Stomach (tissue), 9 donors: ENCODE data around the gene UQCC2. TPM values are rescaled to one million over a fixed set of nuclear protein-coding genes. Genes with fewer than 3 reads are reported as not detected.

Experiments
- DNase-seq, 2 donors: peaks; one replicate each; pipeline versions ENCODE4 v3.0.0 to v3.0.0-alpha.2; 2013 to 2019
- H3K27ac ChIP-seq, 5 donors: fragments of 200-600 bp in 4 of 5; sonication (generic) in 4 of 5; one replicate each; pipeline ENCODE4 v1.5.1; 2013 to 2019; ENCODE audit warnings: mild to moderate bottlenecking in 1 of 5, moderate library complexity in 1 of 5
- H3K27me3 ChIP-seq, 3 donors: fragments of 200-600 bp; sonication (generic); one replicate each; pipeline ENCODE4 v1.5.1; 2017 to 2019; ENCODE audit warnings: mixed run types in 1 of 3
- H3K36me3 ChIP-seq, 4 donors: fragments of 200-600 bp; sonication (generic); 1 replicate in 3 of 4; 2 replicates in 1 of 4; pipeline ENCODE4 v1.5.1; 2016 to 2019
- H3K4me1 ChIP-seq, 4 donors: fragments of 200-600 bp; sonication (generic); one replicate each; pipeline ENCODE4 v1.5.1; 2016 to 2019
- H3K4me3 ChIP-seq, 4 donors: fragments of 200-600 bp; sonication (generic) in 3 of 4; one replicate each; pipeline ENCODE4 v1.5.1; 2016 to 2019; ENCODE audit warnings: mild to moderate bottlenecking in 1 of 4
- H3K9me3 ChIP-seq, 4 donors: fragments of 200-600 bp; sonication (generic); one replicate each; pipeline ENCODE4 v1.5.1; 2016 to 2019
- EP300 ChIP-seq: sonication (generic); formaldehyde crosslinking; IDR thresholded peaks from one replicate; pipeline ENCODE4 v1.6.1; 2017; ENCODE audit warnings: antibody characterized with exemption
- POLR2A ChIP-seq, 4 donors: fragments of 450-650 bp; IDR thresholded peaks; one replicate each; pipeline ENCODE4 v1.6.1; 2016; ENCODE audit warnings: antibody characterized with exemption in 4 of 4, control low read depth in 2 of 4, mild to moderate bottlenecking in 1 of 4, moderate library complexity in 1 of 4
- POLR2AphosphoS5 ChIP-seq, 3 donors: sonication (generic); formaldehyde crosslinking; IDR thresholded peaks; one replicate each; pipeline ENCODE4 v1.6.1; 2016; ENCODE audit warnings: antibody characterized with exemption in 3 of 3
- WGBS, 5 donors: extraction: QIAGEN DNeasy Blood & Tissue Kit in 3 of 5; methylation state at CpG; one replicate each; pipeline versions ENCODE4 v1.1.5 to v1.1.7; 2013 to 2018; 5-methylcytosine and 5-hydroxymethylcytosine counted together
- intact Hi-C: fragments of 100-400 bp; cut with DNase I; formaldehyde crosslinking; loops from one replicate; pipeline ENCODE4 v1.15.1; 2023; ENCODE audit warnings: low total_unique reads
- polyA plus RNA-seq, 3 donors: library from polyadenylated mRNA; stranded (reverse); fragments of 200-250 nt; gene quantifications; one replicate each; pipeline ENCODE4 v1.2.3, GENCODE V29; 2013
- total RNA-seq, 5 donors: library from RNA; depleted of rRNA; stranded (reverse); fragments of >200 nt; gene quantifications; one replicate each; pipeline versions ENCODE4 v1.1.0 to v1.2.3, GENCODE V29; 2014 to 2016
- TF ChIP-seq, protein P1 (sequence below), 7 experiments: fragments of 450-650 bp in 4 of 7; fragments of 200-600 bp in 3 of 7; sonication (generic) in 3 of 7; IDR thresholded peaks; one replicate each; pipeline ENCODE4 v1.5.1; 2016 to 2019; ENCODE audit warnings: antibody characterized with exemption in 7 of 7, control low read depth in 2 of 7, mild to moderate bottlenecking in 1 of 7
- donor health status: healthy with polysubstance abuse.
- donor health status: Bipolar disorder and iron deficiency.
- donor health status: healthy.

The UQCC2 gene
- total and polyA plus RNA-seq, 8 donors: 4.7 to 109 (median 24.7) TPM

DNA sequence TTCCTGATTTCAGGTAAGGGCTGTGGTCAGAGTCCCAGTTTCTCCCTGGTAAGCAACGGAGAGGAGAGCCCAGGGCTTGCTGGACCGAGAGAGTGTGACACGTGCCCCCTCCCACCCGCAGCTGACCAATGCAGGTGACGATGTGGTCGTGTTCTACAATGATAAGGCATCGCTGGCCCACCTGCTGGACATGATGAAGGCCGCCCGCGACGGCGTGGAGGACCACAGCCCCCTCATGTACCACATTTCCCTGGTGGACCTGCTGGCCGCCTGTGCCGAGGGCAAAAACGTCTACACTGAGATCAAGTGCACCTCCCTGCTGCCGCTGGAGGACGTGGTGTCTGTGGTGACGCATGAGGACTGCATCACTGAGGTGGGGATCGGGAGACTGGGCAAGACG lies 31.7 kb downstream of the UQCC2 start:
- H3K4me3 ChIP-seq: no peak overlapping the region
- 86 to 92% (median 89%) methylated on average over 13 to 20 of the region's 20 CpGs for WGBS, 5 donors
- H3K4me1 ChIP-seq: peaks cover 0 to 11% (median 0%) of the 10 kb centered on the region in 4 donors
- intact Hi-C loops: no loop called here
- TF ChIP-seq POLR2AphosphoS5 (IDR thresholded peaks at IDR 0.05) (no peak), POLR2A (IDR thresholded peaks at IDR 0.05) (no peak), EP300 (no peak)
- TF ChIP-seq, protein P1, sequence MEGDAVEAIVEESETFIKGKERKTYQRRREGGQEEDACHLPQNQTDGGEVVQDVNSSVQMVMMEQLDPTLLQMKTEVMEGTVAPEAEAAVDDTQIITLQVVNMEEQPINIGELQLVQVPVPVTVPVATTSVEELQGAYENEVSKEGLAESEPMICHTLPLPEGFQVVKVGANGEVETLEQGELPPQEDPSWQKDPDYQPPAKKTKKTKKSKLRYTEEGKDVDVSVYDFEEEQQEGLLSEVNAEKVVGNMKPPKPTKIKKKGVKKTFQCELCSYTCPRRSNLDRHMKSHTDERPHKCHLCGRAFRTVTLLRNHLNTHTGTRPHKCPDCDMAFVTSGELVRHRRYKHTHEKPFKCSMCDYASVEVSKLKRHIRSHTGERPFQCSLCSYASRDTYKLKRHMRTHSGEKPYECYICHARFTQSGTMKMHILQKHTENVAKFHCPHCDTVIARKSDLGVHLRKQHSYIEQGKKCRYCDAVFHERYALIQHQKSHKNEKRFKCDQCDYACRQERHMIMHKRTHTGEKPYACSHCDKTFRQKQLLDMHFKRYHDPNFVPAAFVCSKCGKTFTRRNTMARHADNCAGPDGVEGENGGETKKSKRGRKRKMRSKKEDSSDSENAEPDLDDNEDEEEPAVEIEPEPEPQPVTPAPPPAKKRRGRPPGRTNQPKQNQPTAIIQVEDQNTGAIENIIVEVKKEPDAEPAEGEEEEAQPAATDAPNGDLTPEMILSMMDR (IDR thresholded peaks at IDR 0.05): no peak
- no peak overlapping the region for H3K27ac ChIP-seq
- no peaks in the 10 kb centered on the region for H3K27me3 ChIP-seq
- peaks cover 62 to 100% (median 100%) of the 10 kb centered on the region in 4 donors for H3K36me3 ChIP-seq
- no peak for DNase-seq
- no peaks in the 10 kb centered on the region for H3K9me3 ChIP-seq

DNA sequence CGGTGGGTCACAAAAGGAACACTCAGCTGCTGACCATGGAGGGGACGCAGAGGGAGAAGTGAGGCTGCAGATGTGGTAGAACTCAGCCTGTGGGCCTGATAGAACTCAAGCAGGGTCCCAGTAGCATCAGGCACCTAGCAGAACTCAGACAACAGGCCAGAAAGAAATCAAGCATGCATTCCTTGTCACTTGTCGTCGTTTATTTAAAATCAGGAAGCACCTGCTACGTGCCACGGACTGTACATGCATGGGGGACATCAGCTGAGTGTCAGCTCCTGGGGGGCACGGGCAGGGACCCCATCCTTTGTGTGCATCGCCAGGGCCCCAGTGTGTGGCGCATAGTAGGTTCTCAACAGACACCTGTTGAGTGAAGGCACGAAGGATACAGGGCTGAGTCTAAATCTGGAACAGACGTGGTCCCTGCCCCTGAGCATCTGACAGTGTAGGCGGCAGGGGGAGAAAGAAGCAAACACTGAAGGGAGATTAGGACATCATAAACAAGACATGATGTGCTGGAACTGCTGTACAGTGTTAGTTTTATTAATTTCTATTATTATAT lies 32.5 kb downstream of the UQCC2 start:
- intact Hi-C loops: no loop called here
- Histone ChIP-seq H3K4me3 (no peak overlapping the region), H3K27me3 (no peaks in the 10 kb centered on the region), H3K4me1 (peaks cover 0 to 11% (median 0%) of the 10 kb centered on the region in 4 donors), H3K9me3 (no peaks in the 10 kb centered on the region), H3K27ac (no peak overlapping the region), H3K36me3 (peaks cover 57 to 100% (median 100%) of the 10 kb centered on the region in 4 donors)
- TF ChIP-seq, protein P1 (IDR thresholded peaks at IDR 0.05): no peak
- TF ChIP-seq POLR2AphosphoS5 (IDR thresholded peaks at IDR 0.05) (no peak), POLR2A (IDR thresholded peaks at IDR 0.05) (no peak), EP300 (no peak)
- no peak for DNase-seq
- 82 to 91% (median 84%) methylated on average over 12 of the region's 12 CpGs for WGBS, 5 donors

- TF ChIP-seq, protein P1 (IDR thresholded peaks at IDR 0.05): no peak
- no peak for TF ChIP-seq POLR2A (IDR thresholded peaks at IDR 0.05)
- TF ChIP-seq EP300: no peak
- TF ChIP-seq POLR2AphosphoS5 (IDR thresholded peaks at IDR 0.05): no peak
- Histone ChIP-seq H3K36me3 (peaks cover 57 to 100% (median 100%) of the 10 kb centered on the region in 4 donors), H3K4me3 (no peak overlapping the region), H3K4me1 (peaks cover 0 to 11% (median under 1%) of the 10 kb centered on the region in 4 donors), H3K9me3 (no peaks in the 10 kb centered on the region), H3K27ac (no peak overlapping the region), H3K27me3 (no peaks in the 10 kb centered on the region)
- no peak for DNase-seq
- intact Hi-C loops: no loop called here
- WGBS, 5 donors: 88 to 93% (median 92%) methylated on average over 21 to 24 of the region's 24 CpGs
These were observed 33.1 kb downstream of the UQCC2 start for GRCh38 chr6:33678233-33678931.

- no peaks in the 10 kb centered on the region for H3K27me3 ChIP-seq
- H3K36me3 ChIP-seq: peaks cover 51 to 100% (median 99%) of the 10 kb centered on the region in 4 donors
- H3K4me1 ChIP-seq: peaks cover 0 to 11% (median 4%) of the 10 kb centered on the region in 4 donors
- H3K27ac ChIP-seq: no peak overlapping the region
- H3K9me3 ChIP-seq: no peaks in the 10 kb centered on the region
- TF ChIP-seq POLR2A (IDR thresholded peaks at IDR 0.05) (no peak), EP300 (no peak), POLR2AphosphoS5 (IDR thresholded peaks at IDR 0.05) (no peak)
- TF ChIP-seq, protein P1 (IDR thresholded peaks at IDR 0.05): no peak
- intact Hi-C loops: no loop called here
- WGBS, 5 donors: 74 to 93% (median 91%) methylated on average over 2 of the region's 2 CpGs
- DNase-seq: no peak
- H3K4me3 ChIP-seq: no peak overlapping the region
These were observed 33.8 kb downstream of the UQCC2 start for GRCh38 chr6:33677689-33678088.
